HepG2 (cell line): Measurements from ENCODE around the gene CCDC158. TPM values are rescaled to one million over a fixed set of nuclear protein-coding genes. Genes with fewer than 3 reads are reported as not detected.

Source experiments
- ATAC-seq: fragments of 200-7000 bp; cut with Tn5 transposase; 3 replicates; pipeline ENCODE4 v1.9.1; 2020; ENCODE audit warnings: mild to moderate bottlenecking, moderate library complexity
- BruUV-seq: library from RNA; stranded (reverse); fragments of 400-500 nt; replicated peaks from 2 replicates; lab custom pipeline; 2021; lab: Mats Ljungman, UMichigan
- CTCF ChIA-PET: fragments of 300-600 bp; formaldehyde crosslinking; extraction: SDS; loops from one replicate; lab custom pipeline; 2021; ENCODE audit warnings: low total read pairs, inconsistent platforms, low intra/inter-chr PET ratio; lab: Yijun Ruan, JAX
- POLR2A ChIA-PET: fragments of 350-600 bp; sonication (Branson Sonifier 250); formaldehyde crosslinking; loops from one replicate; lab custom pipeline; 2020; ENCODE audit warnings: antibody characterized with exemption, inconsistent platforms; lab: Yijun Ruan, JAX
- DNase-seq: peaks from one replicate; pipeline ENCODE4 v3.0.0-alpha.2; 2015; ENCODE audit warnings: low spot score
- FAIRE-seq: peaks from 3 replicates; lab custom pipeline; 2011; peaks lifted over from hg19 to GRCh38; lab: Jason Lieb, UNC
- H2AFZ ChIP-seq: one replicate; pipeline ENCODE4 v1.6.1; 2011; ENCODE audit warnings: low read length, inconsistent platforms
- H3K27ac ChIP-seq: fragments of 300-600 bp; 3 replicates; pipeline ENCODE4 v1.8.0; 2011; ENCODE audit warnings: mixed run types, mild to moderate bottlenecking, mixed read lengths, low read length, inconsistent platforms; ENCODE audit not compliant: insufficient read depth; ENCODE audit errors: extremely low read length
- H3K27me3 ChIP-seq, 2 experiments: fragments of 200-600 bp in 1 of 2; 2 replicates in 1 of 2; 3 replicates in 1 of 2; pipeline versions ENCODE4 v1.6.0 to v1.8.0; 2011; ENCODE audit warnings: low read length in 2 of 2, mild to moderate bottlenecking in 2 of 2, moderate library complexity in 2 of 2, inconsistent platforms in 1 of 2; ENCODE audit not compliant: insufficient read depth in 2 of 2, control insufficient read depth in 1 of 2
- H3K36me3 ChIP-seq, 2 experiments: fragments of 200-600 bp in 1 of 2; replicated peaks in 1 of 2; 2 replicates in 1 of 2; 3 replicates in 1 of 2; pipeline versions ENCODE4 v1.5.1 to v1.8.0; 2011; ENCODE audit warnings: low read length in 2 of 2, inconsistent platforms in 1 of 2; ENCODE audit not compliant: insufficient read depth in 2 of 2, control insufficient read depth in 1 of 2
- H3K4me1 ChIP-seq: 2 replicates; pipeline ENCODE4 v1.5.1; 2012; ENCODE audit warnings: low read length, inconsistent platforms; ENCODE audit not compliant: insufficient read depth
- H3K4me2 ChIP-seq: 2 replicates; pipeline ENCODE4 v1.6.0; 2011; ENCODE audit warnings: low read depth, low read length, inconsistent platforms
- H3K4me3 ChIP-seq, 3 experiments: fragments of 200-600 bp in 1 of 3; sonication (generic), shearing (Covaris generic) in 1 of 3; replicated peaks in 1 of 3; 2 replicates each; pipeline ENCODE4 v1.5.1; 2011 to 2016; ENCODE audit warnings: low read length in 3 of 3, inconsistent platforms in 2 of 3, low read depth in 2 of 3, mild to moderate bottlenecking in 2 of 3, control low read depth in 1 of 3, mixed read lengths in 1 of 3; ENCODE audit not compliant: insufficient read depth in 1 of 3
- H3K79me2 ChIP-seq: one replicate; pipeline ENCODE4 v1.6.1; 2011; ENCODE audit warnings: low read length, inconsistent platforms; ENCODE audit not compliant: insufficient read depth
- H3K9ac ChIP-seq: 2 replicates; pipeline ENCODE4 v1.6.0; 2011; ENCODE audit warnings: mild to moderate bottlenecking, low read depth, low read length, inconsistent platforms; ENCODE audit not compliant: insufficient read depth
- H3K9me3 ChIP-seq: 2 replicates; pipeline ENCODE4 v1.5.1; 2012; ENCODE audit warnings: mild to moderate bottlenecking, low read length
- H4K20me1 ChIP-seq: 2 replicates; pipeline ENCODE4 v1.6.0; 2011; ENCODE audit warnings: inconsistent platforms, mild to moderate bottlenecking, low read length, moderate library complexity; ENCODE audit not compliant: insufficient read depth
- DR1 ChIP-seq: sonication (generic); formaldehyde crosslinking; IDR thresholded peaks from 2 replicates; pipeline ENCODE4 v1.8.0; 2021; ENCODE audit warnings: mild to moderate bottlenecking, missing genetic modification reagents, inconsistent platforms
- IKZF1 ChIP-seq: fragments of 450-650 bp; IDR thresholded peaks from 2 replicates; pipeline ENCODE4 v1.7.1; 2016
- MATR3 ChIP-seq: sonication (generic); formaldehyde crosslinking; IDR thresholded peaks from 2 replicates; pipeline ENCODE4 v1.4.0; 2020; ENCODE audit warnings: missing genetic modification reagents
- MEIS2 ChIP-seq: sonication (generic); formaldehyde crosslinking; IDR thresholded peaks from 2 replicates; pipeline ENCODE4 v1.9.0; 2021; ENCODE audit warnings: mild to moderate bottlenecking, missing genetic modification reagents
- MIXL1 ChIP-seq: IDR thresholded peaks from 2 replicates; pipeline ENCODE4 v1.6.1; 2016
- MXD4 ChIP-seq: IDR thresholded peaks from 2 replicates; pipeline ENCODE4 v1.6.1; 2016; ENCODE audit warnings: mild to moderate bottlenecking, missing biosample characterization, missing genetic modification reagents
- NCOA5 ChIP-seq: sonication (generic); formaldehyde crosslinking; IDR thresholded peaks from 2 replicates; pipeline ENCODE4 v1.4.0; 2020; ENCODE audit warnings: missing genetic modification reagents
- NR1H2 ChIP-seq: sonication (generic); formaldehyde crosslinking; IDR thresholded peaks from 2 replicates; pipeline ENCODE4 v1.8.1; 2022; ENCODE audit warnings: low read depth, missing genetic modification reagents, borderline replicate concordance
- RFX5 ChIP-seq: IDR thresholded peaks from 2 replicates; pipeline ENCODE4 v1.6.1; 2011; ENCODE audit warnings: low read depth, low read length, improper control_type of control experiment
- SP1 ChIP-seq, 2 experiments: fragments of 450-650 bp in 1 of 2; sonication (generic) in 1 of 2; formaldehyde crosslinking in 1 of 2; IDR thresholded peaks; 2 replicates each; pipeline versions ENCODE4 v1.4.0 to v1.6.1; 2016 to 2020; ENCODE audit warnings: missing genetic modification reagents in 1 of 2
- SRSF9 ChIP-seq: fragments of 200-400 bp; formaldehyde crosslinking; IDR thresholded peaks from 2 replicates; pipeline ENCODE4 v1.6.1; 2018; ENCODE audit warnings: borderline replicate concordance, mild to moderate bottlenecking, low read depth, low read length; ENCODE audit not compliant: insufficient read depth, poor library complexity, severe bottlenecking
- TOPORS ChIP-seq: sonication (generic); formaldehyde crosslinking; IDR thresholded peaks from 2 replicates; pipeline ENCODE4 v1.8.0; 2023; ENCODE audit warnings: mild to moderate bottlenecking, missing genetic modification reagents
- ZFP1 ChIP-seq: IDR thresholded peaks from 2 replicates; pipeline ENCODE4 v1.6.1; 2016
- ZKSCAN1 ChIP-seq: fragments of 150-350 bp; IDR thresholded peaks from 2 replicates; pipeline ENCODE4 v1.6.1; 2014; ENCODE audit warnings: low read length
- ZNF354B ChIP-seq: sonication (generic); formaldehyde crosslinking; IDR thresholded peaks from 2 replicates; pipeline ENCODE4 v1.8.0; 2022; ENCODE audit warnings: mild to moderate bottlenecking, missing genetic modification reagents
- ZNF615 ChIP-seq: sonication (generic); formaldehyde crosslinking; IDR thresholded peaks from 2 replicates; pipeline ENCODE4 v1.5.0; 2020; ENCODE audit warnings: mild to moderate bottlenecking, missing genetic modification reagents, borderline replicate concordance
- WGBS: methylation state at CpG from one replicate; pipeline ENCODE4 v1.1.6; 2017; ENCODE audit warnings: low lambda C conversion rate; 5-methylcytosine and 5-hydroxymethylcytosine counted together
- in situ Hi-C: cut with HindIII; loops from 2 replicates; pipeline ENCODE4 v1.10.0; 2017; ENCODE audit warnings: low pct_unique_long_range_greater_than_20kb; ENCODE audit not compliant: extremely low pct_ligation_motif_present
- intact Hi-C: fragments of 100-400 bp; cut with micrococcal nuclease; formaldehyde crosslinking; loops from one replicate; pipeline ENCODE4 v1.10.0; 2022; ENCODE audit not compliant: unreplicated experiment
- polyA plus RNA-seq, 8 experiments: library from polyadenylated mRNA; depleted of rRNA in 3 of 8; stranded (reverse) in 7 of 8; unstranded in 1 of 8; fragments of >200 nt; fragmentation: Illumina TruSeq in 4 of 8; extraction: Trizol in 4 of 8; gene quantifications; 2 replicates each; pipeline versions ENCODE4 v1.2.1 to v1.2.3, GENCODE V29; 2011 to 2016; ENCODE audit warnings: low read depth in 4 of 8, missing spikeins in 1 of 8, mixed read lengths in 1 of 8; ENCODE audit not compliant: insufficient read depth in 1 of 8
- total RNA-seq, 5 experiments: library from RNA; depleted of rRNA; stranded (reverse); fragments of >200 nt; fragmentation: Illumina TruSeq; extraction: Trizol; gene quantifications; 2 replicates each; pipeline ENCODE4 v1.2.3, GENCODE V29; 2016; ENCODE audit warnings: low read depth in 1 of 5
- TF ChIP-seq, protein P1 (sequence below): fragments of 450-650 bp; IDR thresholded peaks from 2 replicates; pipeline ENCODE4 v1.6.1; 2017
- TF ChIP-seq, protein P2 (sequence below): sonication (generic); formaldehyde crosslinking; IDR thresholded peaks from 2 replicates; pipeline ENCODE4 v1.5.1; 2020; ENCODE audit warnings: mild to moderate bottlenecking, missing genetic modification reagents

CCDC158 gene
- total and polyA plus RNA-seq, 2 of the 13 experiments (the other 11 are each of a cell fraction or from before 2014, with no cell fraction given): not detected

DNA sequence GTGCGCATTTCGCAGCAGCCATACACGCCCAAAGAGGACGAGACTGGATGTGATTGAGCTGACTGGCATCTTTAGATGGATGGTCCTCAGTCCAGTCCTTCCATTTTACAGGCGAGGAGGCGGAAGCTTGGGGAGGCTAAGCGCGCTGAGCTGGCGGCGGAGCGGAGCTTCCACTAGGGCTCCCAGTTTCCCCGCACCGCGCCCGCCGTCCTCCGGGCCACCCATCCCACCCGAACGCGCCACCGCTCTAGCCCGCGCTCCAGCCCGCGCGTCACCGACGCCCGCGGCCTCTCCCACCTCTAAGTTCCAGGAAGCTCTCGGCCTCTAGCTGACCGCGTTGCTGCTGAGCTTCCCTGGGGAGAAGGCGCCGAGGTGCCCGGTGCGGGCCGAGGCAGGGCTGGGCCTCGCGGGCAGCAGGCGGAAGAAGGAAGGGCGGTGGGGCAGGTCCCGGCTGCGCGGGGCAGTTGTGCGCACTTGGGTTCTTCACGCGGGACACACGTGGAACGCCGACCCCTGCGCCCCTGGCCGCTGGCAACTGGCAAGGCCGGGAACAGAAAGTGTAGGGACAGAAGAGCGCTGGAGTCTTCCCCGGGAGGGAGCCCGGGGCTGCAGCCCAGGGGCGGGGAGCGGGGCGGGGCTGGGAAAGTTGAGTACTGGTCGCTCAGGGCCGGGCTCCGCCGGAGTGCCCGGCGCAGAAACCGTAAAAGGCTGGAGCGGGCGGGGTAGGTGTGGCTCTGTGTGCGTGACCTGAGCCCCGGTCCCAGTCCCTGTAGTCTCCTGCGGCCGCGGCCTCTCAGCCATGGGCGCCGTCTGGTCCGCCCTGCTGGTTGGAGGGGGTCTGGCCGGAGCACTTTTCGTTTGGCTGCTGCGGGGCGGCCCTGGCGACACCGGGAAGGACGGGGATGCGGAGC, 114.7 kb downstream of the CCDC158 start, which contains the start of gene STBD1 (continued):
- TF ChIP-seq IKZF1 (no peak), NR1H2 (CRISPR knock-in tag) (no peak)
- TF ChIP-seq, protein P1, sequence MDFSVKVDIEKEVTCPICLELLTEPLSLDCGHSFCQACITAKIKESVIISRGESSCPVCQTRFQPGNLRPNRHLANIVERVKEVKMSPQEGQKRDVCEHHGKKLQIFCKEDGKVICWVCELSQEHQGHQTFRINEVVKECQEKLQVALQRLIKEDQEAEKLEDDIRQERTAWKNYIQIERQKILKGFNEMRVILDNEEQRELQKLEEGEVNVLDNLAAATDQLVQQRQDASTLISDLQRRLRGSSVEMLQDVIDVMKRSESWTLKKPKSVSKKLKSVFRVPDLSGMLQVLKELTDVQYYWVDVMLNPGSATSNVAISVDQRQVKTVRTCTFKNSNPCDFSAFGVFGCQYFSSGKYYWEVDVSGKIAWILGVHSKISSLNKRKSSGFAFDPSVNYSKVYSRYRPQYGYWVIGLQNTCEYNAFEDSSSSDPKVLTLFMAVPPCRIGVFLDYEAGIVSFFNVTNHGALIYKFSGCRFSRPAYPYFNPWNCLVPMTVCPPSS: no peak

DNA sequence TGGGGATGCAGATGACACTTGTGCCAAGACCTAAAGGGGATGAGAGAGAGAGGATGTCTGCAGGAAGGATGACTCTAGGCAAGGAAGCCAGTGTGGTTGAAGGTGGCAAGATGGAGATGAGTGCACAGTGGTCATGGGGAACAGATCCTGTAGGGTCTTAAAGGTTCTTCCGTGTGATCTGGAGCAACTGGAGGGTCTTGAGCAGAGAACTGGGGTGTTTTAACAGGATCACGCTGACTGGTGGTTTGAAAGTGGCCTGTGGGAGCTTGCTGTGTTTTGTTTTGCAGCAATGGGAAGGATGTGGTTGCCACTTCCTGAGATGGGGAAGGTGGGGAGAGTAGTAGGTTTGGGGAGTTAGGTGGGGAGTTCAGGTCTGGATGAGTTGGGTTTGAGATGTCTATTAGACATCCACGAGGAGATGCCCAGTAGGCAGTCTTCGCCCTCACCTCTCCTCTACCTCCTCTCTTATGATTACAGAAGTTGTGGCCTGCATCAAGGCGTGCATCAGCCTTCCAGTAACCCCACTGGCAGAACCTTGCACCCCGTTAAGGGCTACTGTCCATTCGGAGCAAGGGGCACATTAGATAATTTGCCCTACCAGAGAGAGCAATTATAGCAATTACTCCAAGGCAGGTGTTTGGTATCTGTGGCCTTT, 115.8 kb downstream of the CCDC158 start:
- Histone ChIP-seq H4K20me1 (no peaks in the 10 kb centered on the region), H3K4me3 (peak overlapping the region; percentile 79 to 99 (median 92); a peak in 5 of 6 replicates), H3K36me3 (peaks cover 4 to 7% of the 10 kb centered on the region in 2 experiments; a peak in 3 of 5 replicates), H3K9ac (peak overlapping the region; percentile 89), H3K9me3 (no peaks in the 10 kb centered on the region), H2AFZ (no peak overlapping the region), H3K4me1 (peaks cover 68% of the 10 kb centered on the region), H3K27ac (no peak overlapping the region), H3K4me2 (peak overlapping the region; percentile 86), H3K79me2 (peaks cover 10% of the 10 kb centered on the region), H3K27me3 (no peaks in the 10 kb centered on the region; a peak in 1 of 5 replicates)
- in situ Hi-C loops (loop anchor here (10.0 kb wide), 1 partner anchor 130 kb away; no protein-coding TSS in a partner anchor), intact Hi-C loops (no loop called here)
- 81% methylated on average over 7 of the region's 7 CpGs for whole genome bisulfite sequencing
- FAIRE-seq (no peak), ATAC-seq (no peak), DNase-seq (no peak)
- no peak for TF ChIP-seq SRSF9
- TF ChIP-seq DR1: no peak
- no peak for TF ChIP-seq ZNF615 (CRISPR knock-in tag)
- TF ChIP-seq, protein P2, sequence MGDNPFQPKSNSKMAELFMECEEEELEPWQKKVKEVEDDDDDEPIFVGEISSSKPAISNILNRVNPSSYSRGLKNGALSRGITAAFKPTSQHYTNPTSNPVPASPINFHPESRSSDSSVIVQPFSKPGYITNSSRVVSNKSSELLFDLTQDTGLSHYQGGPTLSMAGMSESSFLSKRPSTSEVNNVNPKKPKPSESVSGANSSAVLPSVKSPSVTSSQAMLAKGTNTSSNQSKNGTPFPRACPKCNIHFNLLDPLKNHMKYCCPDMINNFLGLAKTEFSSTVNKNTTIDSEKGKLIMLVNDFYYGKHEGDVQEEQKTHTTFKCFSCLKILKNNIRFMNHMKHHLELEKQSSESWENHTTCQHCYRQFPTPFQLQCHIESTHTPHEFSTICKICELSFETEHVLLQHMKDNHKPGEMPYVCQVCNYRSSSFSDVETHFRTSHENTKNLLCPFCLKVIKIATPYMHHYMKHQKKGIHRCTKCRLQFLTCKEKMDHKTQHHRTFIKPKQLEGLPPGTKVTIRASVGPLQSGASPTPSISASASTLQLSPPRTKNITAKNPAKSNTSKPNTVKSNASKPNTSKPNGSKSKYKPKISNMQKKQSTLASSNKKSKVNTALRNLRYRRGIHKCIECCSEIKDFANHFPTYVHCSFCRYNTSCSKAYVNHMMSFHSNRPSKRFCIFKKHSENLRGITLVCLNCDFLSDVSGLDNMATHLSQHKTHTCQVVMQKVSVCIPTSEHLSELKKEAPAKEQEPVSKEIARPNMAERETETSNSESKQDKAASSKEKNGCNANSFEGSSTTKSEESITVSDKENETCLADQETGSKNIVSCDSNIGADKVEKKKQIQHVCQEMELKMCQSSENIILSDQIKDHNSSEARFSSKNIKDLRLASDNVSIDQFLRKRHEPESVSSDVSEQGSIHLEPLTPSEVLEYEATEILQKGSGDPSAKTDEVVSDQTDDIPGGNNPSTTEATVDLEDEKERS (CRISPR knock-in tag): no peak
- TF ChIP-seq ZFP1: no peak
- no peak for TF ChIP-seq MEIS2
- no peak for TF ChIP-seq RFX5
- TF ChIP-seq MIXL1 (CRISPR knock-in tag): no peak
- TF ChIP-seq TOPORS (CRISPR knock-in tag): no peak
- TF ChIP-seq NCOA5 (CRISPR knock-in tag): no peak
- TF ChIP-seq SP1 (IDR thresholded peaks at IDR 0.05): no peak
- TF ChIP-seq SP1 (CRISPR knock-in tag; IDR thresholded peaks at IDR 0.05): no peak
- no peak for TF ChIP-seq ZNF354B (CRISPR knock-in tag)
- TF ChIP-seq MXD4 (CRISPR knock-in tag): no peak
- no peak for TF ChIP-seq ZKSCAN1
- no peak for TF ChIP-seq MATR3
- CTCF ChIA-PET: no interaction called here
- POLR2A ChIA-PET: interaction anchor here (1.0 to 3.5 kb wide), 5 partner anchors 27 to 93 kb away, joined by 3 to 22 read pairs (median 5); no protein-coding TSS in a partner anchor
- BruUV-seq: no TSS peak
